ENCODE data around the gene MB.
A peak's percentile ranks its signal among the peaks of the same experiment; 100 is the strongest.

The MB gene

GRCh38 chr22:35594686-35595085, 22.4 kb downstream of the MB start:
- no peaks in the 10 kb centered on the region for H3K27me3 ChIP-seq (ENCODE audit: insufficient read depth, low read length)
- H3K4me1 ChIP-seq (ENCODE audit: control insufficient read depth, insufficient read depth, low read length, unreplicated experiment): no peaks in the 10 kb centered on the region
- H3K4me3 ChIP-seq (ENCODE audit: low read depth, low read length): no peak overlapping the region
- H2AFZ ChIP-seq (ENCODE audit: low read length, unreplicated experiment): no peak overlapping the region
- H3K79me2 ChIP-seq (ENCODE audit: control insufficient read depth, insufficient read depth, low read length, unreplicated experiment): no peaks in the 10 kb centered on the region
- H3K36me3 ChIP-seq (ENCODE audit: insufficient read depth, low read length): no peaks in the 10 kb centered on the region
- no peak overlapping the region for H3K27ac ChIP-seq (ENCODE audit: low read depth, low read length)

GRCh38 chr22:35593891-35594470, 23.1 kb downstream of the MB start:
- no peaks in the 10 kb centered on the region for H3K79me2 ChIP-seq (ENCODE audit: control insufficient read depth, insufficient read depth, low read length, unreplicated experiment)
- no peaks in the 10 kb centered on the region for H3K27me3 ChIP-seq (ENCODE audit: insufficient read depth, low read length)
- H3K4me3 ChIP-seq (ENCODE audit: low read depth, low read length): no peak overlapping the region
- H3K4me1 ChIP-seq (ENCODE audit: control insufficient read depth, insufficient read depth, low read length, unreplicated experiment): peaks cover 1% of the 10 kb centered on the region
- no peaks in the 10 kb centered on the region for H3K36me3 ChIP-seq (ENCODE audit: insufficient read depth, low read length)
- H3K27ac ChIP-seq (ENCODE audit: low read depth, low read length): no peak overlapping the region
- no peak overlapping the region for H2AFZ ChIP-seq (ENCODE audit: low read length, unreplicated experiment)

GRCh38 chr22:35593071-35593890, 23.8 kb downstream of the MB start:
- Histone ChIP-seq H3K27ac (ENCODE audit: low read depth, low read length) (no peak overlapping the region), H3K27me3 (ENCODE audit: insufficient read depth, low read length) (no peaks in the 10 kb centered on the region), H3K36me3 (ENCODE audit: insufficient read depth, low read length) (no peaks in the 10 kb centered on the region), H3K4me1 (ENCODE audit: control insufficient read depth, insufficient read depth, low read length, unreplicated experiment) (peaks cover 5% of the 10 kb centered on the region), H2AFZ (ENCODE audit: low read length, unreplicated experiment) (no peak overlapping the region), H3K4me3 (ENCODE audit: low read depth, low read length) (no peak overlapping the region), H3K79me2 (ENCODE audit: control insufficient read depth, insufficient read depth, low read length, unreplicated experiment) (no peaks in the 10 kb centered on the region)

DNA sequence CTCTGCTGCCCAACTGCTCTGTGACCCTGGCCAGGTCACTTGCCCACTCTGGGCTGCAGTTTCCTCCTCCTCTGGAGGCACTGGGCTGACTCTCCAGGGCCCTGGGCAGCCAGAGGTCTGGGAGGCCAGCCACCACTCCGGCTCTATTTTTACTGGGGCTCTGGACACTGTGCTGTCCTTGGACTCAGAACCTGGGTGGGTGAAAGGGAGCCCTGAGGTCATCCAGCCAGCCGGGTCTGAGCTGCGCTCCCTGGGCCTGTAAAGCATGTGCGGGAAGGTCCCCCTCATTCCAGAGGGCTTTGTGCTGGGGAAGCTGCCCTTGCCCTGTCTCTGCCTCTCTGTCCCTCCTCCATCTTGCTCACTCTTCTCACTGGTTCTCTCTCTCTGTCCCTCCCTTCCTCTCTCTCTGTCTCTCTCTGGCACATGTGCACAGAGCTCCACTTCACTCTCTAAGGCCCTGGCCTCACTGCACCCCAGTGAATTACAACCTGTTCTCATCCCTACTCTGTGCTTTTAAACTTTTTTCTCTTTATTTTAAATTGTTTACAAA, 24.6 kb downstream of the MB start:
- no peaks in the 10 kb centered on the region for H3K36me3 ChIP-seq (ENCODE audit: insufficient read depth, low read length)
- H3K4me1 ChIP-seq (ENCODE audit: control insufficient read depth, insufficient read depth, low read length, unreplicated experiment): peaks cover 5% of the 10 kb centered on the region
- H2AFZ ChIP-seq (ENCODE audit: low read length, unreplicated experiment): no peak overlapping the region
- H3K27ac ChIP-seq (ENCODE audit: low read depth, low read length): no peak overlapping the region
- no peaks in the 10 kb centered on the region for H3K27me3 ChIP-seq (ENCODE audit: insufficient read depth, low read length)
- no peaks in the 10 kb centered on the region for H3K79me2 ChIP-seq (ENCODE audit: control insufficient read depth, insufficient read depth, low read length, unreplicated experiment)
- H3K4me3 ChIP-seq (ENCODE audit: low read depth, low read length): no peak overlapping the region

GRCh38 chr22:35591714-35592417, 25.3 kb downstream of the MB start:
- Histone ChIP-seq H3K27me3 (ENCODE audit: insufficient read depth, low read length) (no peaks in the 10 kb centered on the region), H3K79me2 (ENCODE audit: control insufficient read depth, insufficient read depth, low read length, unreplicated experiment) (no peaks in the 10 kb centered on the region), H3K36me3 (ENCODE audit: insufficient read depth, low read length) (no peaks in the 10 kb centered on the region), H3K27ac (ENCODE audit: low read depth, low read length) (no peak overlapping the region), H2AFZ (ENCODE audit: low read length, unreplicated experiment) (no peak overlapping the region), H3K4me3 (ENCODE audit: low read depth, low read length) (no peak overlapping the region), H3K4me1 (ENCODE audit: control insufficient read depth, insufficient read depth, low read length, unreplicated experiment) (peaks cover 5% of the 10 kb centered on the region)

DNA sequence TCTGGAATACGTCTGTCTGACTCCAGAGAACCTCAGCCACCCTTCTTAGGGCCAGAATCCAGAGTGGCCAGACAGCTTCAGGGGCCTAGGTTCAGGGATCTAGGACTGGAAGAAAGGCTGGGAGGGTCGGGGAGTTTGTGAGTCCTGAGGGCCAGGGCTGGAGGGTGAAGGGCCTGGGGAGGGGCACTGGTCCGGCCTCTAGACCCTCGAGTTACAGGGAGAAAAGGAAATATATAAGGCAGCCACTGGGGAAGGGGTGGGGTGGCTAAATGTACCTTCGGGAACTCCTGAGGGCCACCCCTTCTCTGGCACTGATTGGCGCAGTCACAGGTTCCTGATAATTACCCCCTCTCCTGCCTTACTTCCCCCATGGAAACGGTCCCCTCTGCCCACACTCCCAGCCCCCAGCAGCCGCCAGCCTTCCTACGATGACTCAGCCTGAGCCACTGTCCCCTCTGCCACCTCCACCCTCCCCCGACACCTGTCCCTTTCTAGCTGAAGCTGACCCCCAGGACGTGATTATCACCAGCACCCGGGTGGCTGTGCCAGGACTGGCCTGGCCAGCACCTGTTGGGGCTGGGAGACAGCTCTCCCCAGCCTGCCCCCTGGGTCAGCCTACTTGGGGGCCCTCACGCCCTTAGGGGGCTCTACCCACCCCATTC, 26.4 kb downstream of the MB start:
- Histone ChIP-seq H3K4me1 (ENCODE audit: control insufficient read depth, insufficient read depth, low read length, unreplicated experiment) (peaks cover 5% of the 10 kb centered on the region), H3K27me3 (ENCODE audit: insufficient read depth, low read length) (no peaks in the 10 kb centered on the region), H2AFZ (ENCODE audit: low read length, unreplicated experiment) (no peak overlapping the region), H3K36me3 (ENCODE audit: insufficient read depth, low read length) (no peaks in the 10 kb centered on the region), H3K79me2 (ENCODE audit: control insufficient read depth, insufficient read depth, low read length, unreplicated experiment) (no peaks in the 10 kb centered on the region), H3K4me3 (ENCODE audit: low read depth, low read length) (no peak overlapping the region), H3K27ac (ENCODE audit: low read depth, low read length) (no peak overlapping the region)

GRCh38 chr22:35589756-35590093, 27.4 kb downstream of the MB start:
- Histone ChIP-seq H3K4me3 (ENCODE audit: low read depth, low read length) (no peak overlapping the region), H3K79me2 (ENCODE audit: control insufficient read depth, insufficient read depth, low read length, unreplicated experiment) (no peaks in the 10 kb centered on the region), H3K27me3 (ENCODE audit: insufficient read depth, low read length) (no peaks in the 10 kb centered on the region), H2AFZ (ENCODE audit: low read length, unreplicated experiment) (no peak overlapping the region), H3K36me3 (ENCODE audit: insufficient read depth, low read length) (no peaks in the 10 kb centered on the region), H3K27ac (ENCODE audit: low read depth, low read length) (no peak overlapping the region), H3K4me1 (ENCODE audit: control insufficient read depth, insufficient read depth, low read length, unreplicated experiment) (peaks cover 5% of the 10 kb centered on the region)

- H3K36me3 ChIP-seq (ENCODE audit: insufficient read depth, low read length): no peaks in the 10 kb centered on the region
- H3K79me2 ChIP-seq (ENCODE audit: control insufficient read depth, insufficient read depth, low read length, unreplicated experiment): no peaks in the 10 kb centered on the region
- H3K27me3 ChIP-seq (ENCODE audit: insufficient read depth, low read length): no peaks in the 10 kb centered on the region
- H3K4me1 ChIP-seq (ENCODE audit: control insufficient read depth, insufficient read depth, low read length, unreplicated experiment): peaks cover 5% of the 10 kb centered on the region
- no peak overlapping the region for H3K4me3 ChIP-seq (ENCODE audit: low read depth, low read length)
- peak overlapping the region; percentile 15; the same call in 1 of the 2 replicates for H3K27ac ChIP-seq (ENCODE audit: low read depth, low read length)
- no peak overlapping the region for H2AFZ ChIP-seq (ENCODE audit: low read length, unreplicated experiment)
Observed at GRCh38 chr22:35589071-35589755, 27.9 kb downstream of the MB start.

DNA sequence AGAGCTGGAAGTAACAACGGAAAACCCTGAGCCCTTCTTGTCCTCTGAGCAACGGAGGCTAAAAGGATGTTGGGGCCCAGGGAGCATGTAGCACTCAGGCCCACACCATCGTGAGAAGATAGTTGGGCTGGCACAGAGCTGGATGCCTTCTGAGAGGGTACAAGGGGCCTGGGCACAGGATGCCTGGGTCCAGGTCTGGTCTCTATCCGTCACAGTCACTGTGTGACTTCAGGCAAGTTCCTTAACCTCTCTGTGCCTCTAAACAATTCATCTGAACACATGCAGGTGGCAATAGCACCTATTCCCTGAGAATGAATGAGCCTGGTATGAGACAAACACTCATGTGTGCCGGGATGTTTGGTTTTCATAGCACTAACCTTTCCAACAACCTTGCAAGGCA, 29.2 kb downstream of the MB start:
- Histone ChIP-seq H3K4me1 (ENCODE audit: control insufficient read depth, insufficient read depth, low read length, unreplicated experiment) (peaks cover 5% of the 10 kb centered on the region), H2AFZ (ENCODE audit: low read length, unreplicated experiment) (no peak overlapping the region), H3K4me3 (ENCODE audit: low read depth, low read length) (no peak overlapping the region), H3K36me3 (ENCODE audit: insufficient read depth, low read length) (no peaks in the 10 kb centered on the region), H3K79me2 (ENCODE audit: control insufficient read depth, insufficient read depth, low read length, unreplicated experiment) (no peaks in the 10 kb centered on the region), H3K27ac (ENCODE audit: low read depth, low read length) (no peak overlapping the region), H3K27me3 (ENCODE audit: insufficient read depth, low read length) (no peaks in the 10 kb centered on the region)

- Histone ChIP-seq H3K27me3 (ENCODE audit: insufficient read depth, low read length) (no peaks in the 10 kb centered on the region), H3K27ac (ENCODE audit: low read depth, low read length) (no peak overlapping the region), H3K79me2 (ENCODE audit: control insufficient read depth, insufficient read depth, low read length, unreplicated experiment) (no peaks in the 10 kb centered on the region), H2AFZ (ENCODE audit: low read length, unreplicated experiment) (no peak overlapping the region), H3K4me1 (ENCODE audit: control insufficient read depth, insufficient read depth, low read length, unreplicated experiment) (peaks cover 5% of the 10 kb centered on the region), H3K4me3 (ENCODE audit: low read depth, low read length) (no peak overlapping the region), H3K36me3 (ENCODE audit: insufficient read depth, low read length) (no peaks in the 10 kb centered on the region)
Observed at GRCh38 chr22:35587447-35587870, 29.7 kb downstream of the MB start.
